Activated CD8-positive, alpha-beta memory T cell treated with anti-CD3 and anti-CD28 coated beads for 36 hours (primary cell): Measurements from ENCODE around the gene ARHGAP22. TPM values are rescaled to one million over a fixed set of nuclear protein-coding genes. Genes with fewer than 3 reads are reported as not detected.

ENCODE experiments used
- CTCF ChIA-PET: fragments of 350-600 bp; sonication (Branson Sonifier 250); formaldehyde crosslinking; loops from one replicate; lab custom pipeline; 2021; ENCODE audit warnings: antibody characterized with exemption; lab: Charles Lee
- POLR2A ChIA-PET: fragments of 350-600 bp; sonication (Branson Sonifier 250); formaldehyde crosslinking; loops from one replicate; lab custom pipeline; 2021; ENCODE audit warnings: antibody characterized with exemption; lab: Charles Lee
- total RNA-seq, 2 experiments: library from RNA; stranded (reverse); gene quantifications; one replicate each; pipeline ENCODE4 v1.2.3, GENCODE V29; 2021

ARHGAP22 gene
- total RNA-seq, 2 experiments from 2014 or later, result not detected

- ChIA-PET POLR2A (no interaction called here), CTCF (no interaction called here)
Measured at GRCh38 chr10:48523212-48523819, 81.6 kb downstream of the ARHGAP22 start.

- CTCF ChIA-PET, result no interaction called here
- POLR2A ChIA-PET, result no interaction called here
Measured at GRCh38 chr10:48522011-48522765, 82.7 kb downstream of the ARHGAP22 start.

DNA sequence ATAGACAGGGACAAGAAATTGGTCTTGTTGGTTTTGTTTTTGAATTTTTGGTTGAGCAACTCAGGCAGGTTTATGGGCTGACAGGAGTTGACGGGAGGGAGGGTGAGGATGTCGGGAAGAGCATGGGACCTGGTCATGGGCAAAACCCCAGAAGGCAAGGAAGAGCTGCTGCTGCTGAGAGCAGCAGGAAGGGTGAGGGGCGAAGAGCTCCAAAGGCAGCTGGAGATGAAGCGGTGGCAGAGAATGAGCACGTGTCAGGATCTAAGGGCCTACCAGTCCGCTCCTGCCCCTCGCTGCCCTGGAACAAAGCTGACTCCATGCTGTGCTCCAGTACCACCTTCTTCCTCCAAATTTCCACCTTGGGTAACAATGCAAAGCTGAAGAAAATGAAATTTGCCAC is 84.3 kb downstream of the ARHGAP22 start:
- CTCF ChIA-PET, result no interaction called here
- POLR2A ChIA-PET, result no interaction called here

- CTCF ChIA-PET, result no interaction called here
- POLR2A ChIA-PET, result no interaction called here
Measured at GRCh38 chr10:48520184-48520506, 84.7 kb downstream of the ARHGAP22 start.

DNA sequence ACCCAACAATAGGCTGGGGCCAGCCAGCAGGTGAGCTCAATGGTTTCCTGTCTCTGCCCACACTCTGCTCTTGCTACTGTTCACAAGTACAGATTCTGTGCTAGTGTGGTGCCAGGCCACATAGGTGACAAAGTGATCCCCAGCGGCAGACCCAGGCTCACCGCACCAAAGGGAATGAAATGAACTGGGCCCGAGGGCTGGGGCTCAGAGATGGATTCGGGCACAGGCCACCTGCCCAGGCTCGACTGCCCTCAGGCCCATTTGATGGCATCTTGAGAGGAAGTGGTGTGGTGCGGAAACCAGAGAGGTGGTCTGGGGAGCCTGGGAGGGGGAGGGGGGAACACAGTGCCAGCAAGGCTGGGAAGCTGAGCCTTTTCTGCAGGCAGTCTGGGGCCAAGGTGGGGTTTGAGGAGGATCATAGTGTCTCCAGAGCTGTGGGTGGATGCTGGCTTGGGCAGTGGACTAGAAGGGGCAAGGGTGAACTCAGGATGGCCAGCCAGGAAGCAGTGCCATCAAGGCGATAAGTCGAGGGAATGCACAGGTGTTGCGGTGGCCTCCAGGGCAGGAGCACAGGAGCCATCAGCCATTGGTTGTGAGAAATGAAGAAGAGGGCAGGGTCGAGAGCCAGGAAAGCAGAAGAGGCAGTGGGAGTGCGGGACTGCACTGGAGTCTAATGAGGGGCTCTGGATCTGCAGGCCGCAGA is 85.2 kb downstream of the ARHGAP22 start:
- POLR2A ChIA-PET, result no interaction called here
- CTCF ChIA-PET, result no interaction called here

DNA sequence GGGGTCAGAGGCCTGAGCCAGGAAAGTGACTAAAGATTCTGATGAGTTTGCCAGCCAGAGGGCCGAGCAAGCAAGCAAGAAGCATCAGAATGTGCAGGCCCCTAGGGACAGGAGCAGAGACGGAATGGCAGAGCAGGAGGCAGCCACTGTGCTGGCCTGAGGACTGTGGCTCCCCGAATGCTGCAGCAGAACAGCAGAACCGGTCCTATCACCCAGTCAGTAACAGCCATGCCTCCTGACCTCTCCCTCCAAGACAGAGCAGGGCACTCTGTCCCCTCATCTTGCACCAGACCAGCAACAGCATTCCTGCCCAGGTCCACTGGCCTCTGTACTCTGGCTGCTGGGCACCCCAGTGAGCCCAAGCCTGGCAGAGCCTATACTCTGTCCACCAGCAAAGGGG is 85.9 kb downstream of the ARHGAP22 start:
- ChIA-PET CTCF (no interaction called here), POLR2A (no interaction called here)

GRCh38 chr10:48517911-48518811 is 86.7 kb downstream of the ARHGAP22 start:
- CTCF ChIA-PET, result no interaction called here
- POLR2A ChIA-PET, result no interaction called here

DNA sequence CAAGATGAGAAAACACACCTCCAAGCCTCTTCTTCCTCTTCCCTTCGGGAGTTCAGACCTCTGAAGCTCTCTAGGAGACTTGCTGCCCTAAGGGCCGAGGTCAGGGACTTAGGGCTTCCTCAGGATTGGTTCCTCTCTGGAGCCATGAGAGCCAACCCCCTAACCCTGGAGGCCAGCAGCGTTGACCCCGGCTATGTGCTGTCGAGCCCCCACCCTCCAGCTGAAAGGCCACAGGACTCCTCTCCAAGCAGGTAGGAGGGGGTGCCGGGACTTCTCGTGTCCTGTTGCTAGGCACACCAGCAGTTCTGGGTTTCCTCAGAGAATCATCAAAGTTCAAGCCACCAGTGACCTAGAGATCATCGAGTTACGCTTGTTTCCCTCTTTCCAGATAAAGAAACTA is 87.4 kb downstream of the ARHGAP22 start:
- POLR2A ChIA-PET, result no interaction called here
- CTCF ChIA-PET, result no interaction called here

DNA sequence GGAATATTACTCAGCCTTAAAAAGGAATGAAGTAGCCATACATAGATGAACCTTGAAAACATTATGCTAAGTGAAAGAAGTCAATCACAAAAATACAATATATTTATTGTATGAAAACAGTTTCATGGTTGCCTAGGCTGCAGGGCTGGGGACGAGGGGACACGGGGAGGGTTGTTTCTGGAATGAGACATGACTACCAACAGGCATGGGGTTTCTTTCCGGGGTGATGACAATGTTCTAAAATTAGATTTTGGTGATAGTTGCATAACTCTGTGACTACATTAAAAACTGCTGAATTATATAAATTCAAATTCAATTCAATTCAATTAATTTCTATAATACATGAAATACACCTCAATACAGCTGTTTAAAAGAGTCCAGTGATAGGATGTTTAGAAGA is 88.0 kb downstream of the ARHGAP22 start:
- POLR2A ChIA-PET, result no interaction called here

GRCh38 chr10:48514916-48515315 is 90.0 kb downstream of the ARHGAP22 start:
- CTCF ChIA-PET, result no interaction called here

More for the DNA sequence above, 88.0 kb downstream of the ARHGAP22 start:
- CTCF ChIA-PET, result no interaction called here

GRCh38 chr10:48514255-48514654 is 90.6 kb downstream of the ARHGAP22 start:
- POLR2A ChIA-PET, result no interaction called here
- CTCF ChIA-PET, result no interaction called here

More at GRCh38 chr10:48514916-48515315, 90.0 kb downstream of the ARHGAP22 start:
- POLR2A ChIA-PET, result no interaction called here

DNA sequence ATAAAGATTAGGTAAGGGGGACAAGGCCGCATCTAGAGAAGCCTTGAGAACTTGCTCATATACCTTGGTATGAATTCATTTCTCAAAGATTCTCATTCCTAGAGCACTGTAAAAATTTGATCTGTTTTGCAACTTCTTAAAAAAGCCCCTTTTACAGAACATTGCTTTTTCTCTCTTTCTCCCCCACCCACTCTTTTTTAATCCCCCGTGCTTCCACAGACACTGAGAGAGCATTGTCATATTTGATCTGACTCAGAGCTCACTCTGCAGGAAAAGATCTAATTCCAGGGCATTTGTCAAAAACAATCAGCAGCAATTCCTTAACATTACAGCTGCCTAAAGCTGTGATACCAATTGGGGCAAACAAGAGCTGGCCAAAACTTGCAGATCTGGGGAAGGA is 92.0 kb downstream of the ARHGAP22 start:
- POLR2A ChIA-PET, result no interaction called here
- CTCF ChIA-PET, result no interaction called here

DNA sequence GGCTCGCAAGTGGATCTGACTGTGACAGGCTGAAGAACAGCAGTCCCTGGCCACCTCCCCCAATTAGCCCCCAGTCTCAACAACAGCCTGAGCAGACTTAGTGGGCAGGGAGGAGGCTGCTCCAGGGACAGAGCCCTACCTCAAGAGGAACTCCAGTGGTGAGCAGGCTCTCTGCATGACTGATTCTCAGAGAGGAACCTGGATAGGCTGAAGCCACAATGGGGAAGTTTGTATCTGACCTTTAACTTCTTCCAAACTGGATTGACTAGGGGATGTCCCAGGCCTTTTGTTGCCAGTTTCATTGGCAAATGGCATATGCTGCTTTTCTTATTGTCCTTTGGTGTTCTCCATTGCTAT is 93.0 kb downstream of the ARHGAP22 start:
- ChIA-PET CTCF (no interaction called here), POLR2A (no interaction called here)

DNA sequence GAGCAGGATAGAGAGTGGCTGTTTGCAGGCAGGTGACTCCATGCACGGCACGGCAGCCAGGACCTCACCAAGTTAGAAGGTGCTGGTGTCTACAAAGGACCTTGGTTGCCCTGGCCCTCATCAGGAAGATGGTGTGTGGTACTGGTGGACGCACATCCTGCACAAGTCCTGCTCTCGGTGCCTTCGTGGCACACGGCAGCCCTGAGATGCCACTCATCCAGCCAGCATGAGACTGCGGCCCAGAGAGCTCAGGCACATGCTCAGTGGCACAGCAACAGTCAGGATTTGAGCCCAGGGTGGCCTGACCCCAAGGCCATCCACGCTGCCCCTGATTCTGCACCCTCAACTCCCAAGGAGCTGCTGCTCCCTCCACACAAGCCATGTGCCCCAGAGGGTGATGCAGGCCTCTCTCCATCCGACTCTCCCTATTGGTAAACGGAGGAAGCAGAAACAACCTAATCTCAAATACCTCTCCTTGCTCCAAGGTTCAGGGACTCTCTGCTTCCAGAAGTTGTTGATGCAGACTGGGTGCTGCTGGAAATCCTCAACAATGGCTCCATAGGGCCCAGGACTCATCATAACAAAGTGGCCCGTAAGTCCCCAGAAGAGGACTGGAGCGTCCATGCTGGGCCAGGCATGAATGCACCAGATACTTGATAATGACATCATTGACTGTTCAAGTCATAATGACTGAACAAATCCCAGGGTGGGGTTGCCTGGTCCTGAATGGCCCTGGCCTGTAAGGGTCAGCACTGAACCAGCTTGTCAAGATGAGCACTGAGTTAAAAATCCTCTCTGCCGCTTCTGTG is 93.6 kb downstream of the ARHGAP22 start:
- ChIA-PET CTCF (no interaction called here), POLR2A (no interaction called here)

DNA sequence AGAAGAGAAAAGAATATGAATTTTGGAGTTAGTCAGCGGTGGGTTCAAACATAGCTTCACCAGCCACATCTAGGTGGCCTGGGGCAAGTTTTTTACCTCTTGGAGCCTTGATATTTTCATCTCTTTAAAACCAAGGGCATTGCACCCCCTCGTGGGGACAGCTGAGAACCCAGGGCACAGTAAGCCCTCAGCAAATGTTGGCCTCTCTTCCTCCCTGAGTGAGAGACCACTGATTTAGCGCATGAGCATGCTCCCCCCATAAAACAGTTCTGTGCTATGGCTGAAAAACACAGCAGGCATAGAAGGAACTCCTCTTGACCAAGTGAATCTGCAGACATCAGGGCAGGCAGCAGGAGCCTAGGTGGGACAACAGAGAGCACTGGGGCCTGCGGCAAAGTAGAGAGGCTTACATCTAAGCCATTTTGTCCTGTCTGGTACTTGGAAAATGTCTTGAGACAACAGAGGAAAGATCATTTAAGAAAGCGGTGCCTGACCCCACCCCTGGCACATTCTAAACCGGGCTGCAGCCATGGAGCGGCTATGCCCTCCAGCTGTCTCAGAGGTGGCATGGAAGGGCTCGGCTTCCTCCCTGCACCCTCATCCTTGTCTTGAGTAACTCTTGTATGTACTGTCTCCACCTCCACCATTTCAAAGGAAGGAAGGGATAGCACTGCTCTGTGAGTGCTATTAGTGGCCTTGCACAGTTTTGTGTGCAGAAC is 94.7 kb downstream of the ARHGAP22 start:
- CTCF ChIA-PET, result no interaction called here

GRCh38 chr10:48508791-48509772 is 95.8 kb downstream of the ARHGAP22 start:
- POLR2A ChIA-PET, result no interaction called here
- CTCF ChIA-PET, result no interaction called here

More for the DNA sequence above, 94.7 kb downstream of the ARHGAP22 start:
- POLR2A ChIA-PET, result no interaction called here
